Activated CD8-positive, alpha-beta memory T cell treated with anti-CD3 and anti-CD28 coated beads, Interleukin-2, amount 10 ng/mL, durations not matched to agents 7 days and 5 days (primary cell): Measurements from ENCODE around the gene ATXN1. TPM values are rescaled to one million over a fixed set of nuclear protein-coding genes. Genes with fewer than 3 reads are reported as not detected.

Experiments
- ATAC-seq: fragments of 150-1000 bp; cut with Tn5 transposase; one replicate; pipeline ENCODE4 v1.10.0; 2021; ENCODE audit warnings: moderate library complexity
- CTCF ChIA-PET: fragments of 350-600 bp; sonication (Branson Sonifier 250); formaldehyde crosslinking; loops from one replicate; lab custom pipeline; 2021; ENCODE audit warnings: antibody characterized with exemption; lab: Charles Lee
- DNase-seq: peaks from one replicate; pipeline ENCODE4 v3.0.0-alpha.2; 2020
- H3K27ac Mint-ChIP-seq: one replicate; pipeline ENCODE4 v1.8.0; 2021; ENCODE audit warnings: mild to moderate bottlenecking, mixed read lengths
- H3K27me3 Mint-ChIP-seq: one replicate; pipeline ENCODE4 v1.8.0; 2021; ENCODE audit warnings: mixed read lengths
- H3K36me3 Mint-ChIP-seq: one replicate; pipeline ENCODE4 v1.8.0; 2021; ENCODE audit warnings: mild to moderate bottlenecking, mixed read lengths
- H3K4me1 Mint-ChIP-seq: one replicate; pipeline ENCODE4 v1.8.0; 2021; ENCODE audit warnings: mixed read lengths
- H3K4me3 Mint-ChIP-seq: one replicate; pipeline ENCODE4 v1.8.0; 2021; ENCODE audit warnings: mild to moderate bottlenecking, moderate library complexity, mixed read lengths
- H3K9me3 Mint-ChIP-seq: one replicate; pipeline ENCODE4 v1.8.0; 2022; ENCODE audit warnings: low read depth, mixed read lengths
- total RNA-seq, 2 experiments: library from RNA; stranded (reverse); gene quantifications; one replicate each; pipeline ENCODE4 v1.2.3, GENCODE V29; 2021

Gene ATXN1
- total RNA-seq, 2 experiments from 2014 or later, result 84.6 to 117 TPM

GRCh38 chr6:16656451-16656850, 104.8 kb downstream of the ATXN1 start:
- peak overlapping the region; percentile 44 for H3K27ac Mint-ChIP-seq
- H3K4me3 Mint-ChIP-seq, result no peak overlapping the region
- peaks cover 3% of the 10 kb centered on the region for H3K9me3 Mint-ChIP-seq
- peaks cover 83% of the 10 kb centered on the region for H3K4me1 Mint-ChIP-seq
- peaks cover 41% of the 10 kb centered on the region for H3K36me3 Mint-ChIP-seq
- no peak for DNase-seq
- CTCF ChIA-PET, result no interaction called here
- H3K27me3 Mint-ChIP-seq, result no peaks in the 10 kb centered on the region
- no peak for ATAC-seq

GRCh38 chr6:16654701-16655100, 106.6 kb downstream of the ATXN1 start:
- H3K27ac Mint-ChIP-seq, result peak overlapping the region; percentile 88
- DNase-seq, result no peak
- peak overlapping the region; percentile 25 for H3K4me3 Mint-ChIP-seq
- CTCF ChIA-PET, result interaction anchor here (1.0 kb wide), 1 partner anchor 14 kb away, joined by 3 read pairs; no protein-coding TSS in a partner anchor
- H3K4me1 Mint-ChIP-seq, result peaks cover 82% of the 10 kb centered on the region
- no peaks in the 10 kb centered on the region for H3K27me3 Mint-ChIP-seq
- H3K9me3 Mint-ChIP-seq, result no peaks in the 10 kb centered on the region
- peak; percentile 26 for ATAC-seq
- peaks cover 48% of the 10 kb centered on the region for H3K36me3 Mint-ChIP-seq

GRCh38 chr6:16653226-16653625, 108.0 kb downstream of the ATXN1 start:
- Mint-ChIP-seq H3K9me3 (no peaks in the 10 kb centered on the region), H3K4me1 (peaks cover 71% of the 10 kb centered on the region), H3K27ac (no peak overlapping the region), H3K27me3 (no peaks in the 10 kb centered on the region), H3K4me3 (no peak overlapping the region), H3K36me3 (peaks cover 45% of the 10 kb centered on the region)
- ATAC-seq (no peak), DNase-seq (no peak)
- CTCF ChIA-PET, result no interaction called here

GRCh38 chr6:16651871-16652270, 109.4 kb downstream of the ATXN1 start:
- H3K4me1 Mint-ChIP-seq, result peaks cover 57% of the 10 kb centered on the region
- H3K9me3 Mint-ChIP-seq, result no peaks in the 10 kb centered on the region
- peak; percentile 85 for ATAC-seq
- peak overlapping the region; percentile 27 for H3K4me3 Mint-ChIP-seq
- DNase-seq, result no peak
- H3K36me3 Mint-ChIP-seq, result peaks cover 43% of the 10 kb centered on the region
- H3K27me3 Mint-ChIP-seq, result no peaks in the 10 kb centered on the region
- H3K27ac Mint-ChIP-seq, result peak overlapping the region; percentile 83
- CTCF ChIA-PET, result interaction anchor here (0.9 to 1.9 kb wide), 7 partner anchors 9 to 139 kb away, joined by 3 to 10 read pairs (median 3); no protein-coding TSS in a partner anchor

- H3K9me3 Mint-ChIP-seq, result no peaks in the 10 kb centered on the region
- H3K27ac Mint-ChIP-seq, result no peak overlapping the region
- CTCF ChIA-PET, result interaction anchor here (0.7 to 1.5 kb wide), 2 partner anchors 62 to 112 kb away, joined by 3 to 4 read pairs; partner anchors contain the start of gene ATXN1
- H3K36me3 Mint-ChIP-seq, result peaks cover 39% of the 10 kb centered on the region
- no peak for DNase-seq
- no peak for ATAC-seq
- H3K4me1 Mint-ChIP-seq, result peaks cover 43% of the 10 kb centered on the region
- H3K27me3 Mint-ChIP-seq, result no peaks in the 10 kb centered on the region
- no peak overlapping the region for H3K4me3 Mint-ChIP-seq
Observed at GRCh38 chr6:16649890-16650289, 111.4 kb downstream of the ATXN1 start.

GRCh38 chr6:16649241-16649640, 112.0 kb downstream of the ATXN1 start:
- CTCF ChIA-PET, result no interaction called here
- DNase-seq (no peak), ATAC-seq (no peak)
- Mint-ChIP-seq H3K36me3 (peaks cover 40% of the 10 kb centered on the region), H3K4me1 (peaks cover 37% of the 10 kb centered on the region), H3K27ac (no peak overlapping the region), H3K4me3 (no peak overlapping the region), H3K27me3 (no peaks in the 10 kb centered on the region), H3K9me3 (no peaks in the 10 kb centered on the region)

- Mint-ChIP-seq H3K36me3 (peaks cover 41% of the 10 kb centered on the region), H3K4me1 (peaks cover 25% of the 10 kb centered on the region), H3K27me3 (no peaks in the 10 kb centered on the region), H3K9me3 (no peaks in the 10 kb centered on the region), H3K27ac (no peak overlapping the region), H3K4me3 (no peak overlapping the region)
- CTCF ChIA-PET, result interaction anchor here (1.2 to 1.4 kb wide), 2 partner anchors 10 to 316 kb away, joined by 3 to 4 read pairs; no protein-coding TSS in a partner anchor
- DNase-seq, result no peak
- ATAC-seq, result no peak
Observed at GRCh38 chr6:16648003-16648402, 113.3 kb downstream of the ATXN1 start.

- no peak for DNase-seq
Observed at GRCh38 chr6:16647422-16647821, 113.8 kb downstream of the ATXN1 start.

GRCh38 chr6:16644540-16645250, 116.6 kb downstream of the ATXN1 start:
- no peaks in the 10 kb centered on the region for H3K27me3 Mint-ChIP-seq
- CTCF ChIA-PET, result interaction anchor here (1.2 kb wide), 1 partner anchor 11 kb away, joined by 3 read pairs; no protein-coding TSS in a partner anchor
- no peak overlapping the region for H3K4me3 Mint-ChIP-seq
- no peaks in the 10 kb centered on the region for H3K9me3 Mint-ChIP-seq
- no peak overlapping the region for H3K27ac Mint-ChIP-seq
- peaks cover 22% of the 10 kb centered on the region for H3K4me1 Mint-ChIP-seq
- DNase-seq (no peak), ATAC-seq (no peak)
- H3K36me3 Mint-ChIP-seq, result peaks cover 41% of the 10 kb centered on the region

More at GRCh38 chr6:16647422-16647821, 113.8 kb downstream of the ATXN1 start:
- no peaks in the 10 kb centered on the region for H3K27me3 Mint-ChIP-seq
- no peak overlapping the region for H3K27ac Mint-ChIP-seq
- peaks cover 39% of the 10 kb centered on the region for H3K36me3 Mint-ChIP-seq
- ATAC-seq, result no peak
- H3K4me3 Mint-ChIP-seq, result no peak overlapping the region
- no peaks in the 10 kb centered on the region for H3K9me3 Mint-ChIP-seq
- H3K4me1 Mint-ChIP-seq, result peaks cover 20% of the 10 kb centered on the region
- CTCF ChIA-PET, result interaction anchor here (1.2 to 1.4 kb wide), 2 partner anchors 10 to 316 kb away, joined by 3 to 4 read pairs; no protein-coding TSS in a partner anchor

- no peak overlapping the region for H3K27ac Mint-ChIP-seq
- H3K9me3 Mint-ChIP-seq, result peaks cover 1% of the 10 kb centered on the region
- CTCF ChIA-PET, result no interaction called here
- peaks cover 43% of the 10 kb centered on the region for H3K4me1 Mint-ChIP-seq
- DNase-seq (no peak), ATAC-seq (no peak)
- H3K27me3 Mint-ChIP-seq, result no peaks in the 10 kb centered on the region
- peaks cover 55% of the 10 kb centered on the region for H3K36me3 Mint-ChIP-seq
- H3K4me3 Mint-ChIP-seq, result no peak overlapping the region
Observed at GRCh38 chr6:16639684-16640480, 121.4 kb downstream of the ATXN1 start.

GRCh38 chr6:16637635-16638034, 123.6 kb downstream of the ATXN1 start:
- H3K4me3 Mint-ChIP-seq, result no peak overlapping the region
- ATAC-seq (no peak), DNase-seq (no peak)
- peaks cover 59% of the 10 kb centered on the region for H3K4me1 Mint-ChIP-seq
- CTCF ChIA-PET, result interaction anchor here (1.5 to 1.6 kb wide), 2 partner anchors 10 to 230 kb away, joined by 4 read pairs; no protein-coding TSS in a partner anchor
- H3K9me3 Mint-ChIP-seq, result peaks cover 1% of the 10 kb centered on the region
- peaks cover 53% of the 10 kb centered on the region for H3K36me3 Mint-ChIP-seq
- H3K27me3 Mint-ChIP-seq, result no peaks in the 10 kb centered on the region
- H3K27ac Mint-ChIP-seq, result no peak overlapping the region

GRCh38 chr6:16635810-16636602, 125.3 kb downstream of the ATXN1 start:
- Mint-ChIP-seq H3K36me3 (peaks cover 50% of the 10 kb centered on the region), H3K4me1 (peaks cover 53% of the 10 kb centered on the region), H3K27me3 (no peaks in the 10 kb centered on the region), H3K4me3 (no peak overlapping the region), H3K27ac (peak overlapping the region; percentile 61), H3K9me3 (peaks cover 1% of the 10 kb centered on the region)
- DNase-seq (no peak), ATAC-seq (no peak)
- CTCF ChIA-PET, result interaction anchor here (0.9 to 2.2 kb wide), 3 partner anchors 14 to 126 kb away, joined by 3 to 10 read pairs (median 7); partner anchors contain the start of gene ATXN1
